HG02678 (cell line): ENCODE results near the gene COG4.
"Not testable (repeated sequence)": the region's sequence is repeated elsewhere in the genome, so short reads cannot be mapped to it uniquely, and the experiment has no call there.

ENCODE experiments used
- ATAC-seq: cut with Tn5 transposase; IDR thresholded peaks from one replicate; pipeline ENCODE4 v1.9.1; 2021; ENCODE audit warnings: mild to moderate bottlenecking, moderate library complexity; ENCODE audit not compliant: unreplicated experiment

The COG4 gene

DNA sequence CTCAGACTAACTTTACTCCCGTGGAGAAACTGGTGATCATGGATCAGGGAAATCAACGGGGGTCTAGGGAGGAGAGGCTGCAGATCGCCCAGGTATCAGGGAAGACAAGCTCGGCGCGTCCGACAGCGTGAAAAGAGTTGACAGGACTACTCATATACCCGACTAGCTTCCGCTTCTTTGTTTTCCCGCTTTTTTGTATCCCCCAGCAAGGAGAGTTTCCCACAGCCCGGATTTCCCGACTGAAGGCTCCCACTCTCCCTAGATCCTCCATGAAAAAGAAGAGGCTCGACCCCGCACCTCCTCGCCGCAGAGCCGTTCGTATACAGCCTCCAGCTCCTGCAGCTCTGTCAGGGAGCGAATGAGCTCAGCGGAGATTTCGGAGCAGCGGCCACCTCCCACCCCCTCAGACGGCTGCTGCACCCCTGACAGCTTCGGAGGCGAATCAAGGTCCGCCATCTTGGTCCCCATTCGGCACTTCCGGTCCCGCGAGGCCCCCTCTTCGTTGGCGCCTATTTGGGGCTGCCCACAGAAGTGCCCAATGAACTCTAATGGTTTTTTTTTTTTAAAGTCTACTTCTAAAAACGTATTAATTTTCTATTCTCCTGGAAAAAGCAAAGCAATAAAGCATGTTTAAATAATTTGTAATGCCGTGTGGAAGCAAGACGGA, at the start of gene COG4:
COG4 (minus strand) TSS at position 479 of the 667 bp plus-strand sequence; CDS start at position 468, 11 bp downstream.
- ATAC-seq: peak; percentile 69

DNA sequence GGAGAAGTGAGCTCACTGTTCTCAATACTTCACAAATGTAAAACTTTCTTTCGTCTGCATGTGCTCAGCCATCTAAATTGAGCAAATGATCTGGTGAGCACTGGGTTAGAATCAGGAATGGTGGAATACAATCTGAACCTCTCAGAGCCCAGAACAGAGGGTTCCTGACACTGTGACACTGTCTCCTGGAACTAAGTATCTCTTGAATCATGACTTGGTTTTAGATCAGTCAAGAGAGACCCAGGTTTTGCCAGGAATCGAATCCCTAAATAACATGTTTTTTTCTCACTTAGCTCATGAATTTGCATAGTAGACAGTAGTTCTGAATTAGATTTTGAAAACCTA, 49.5 kb upstream of the COG4 start:
- ATAC-seq: no peak

DNA sequence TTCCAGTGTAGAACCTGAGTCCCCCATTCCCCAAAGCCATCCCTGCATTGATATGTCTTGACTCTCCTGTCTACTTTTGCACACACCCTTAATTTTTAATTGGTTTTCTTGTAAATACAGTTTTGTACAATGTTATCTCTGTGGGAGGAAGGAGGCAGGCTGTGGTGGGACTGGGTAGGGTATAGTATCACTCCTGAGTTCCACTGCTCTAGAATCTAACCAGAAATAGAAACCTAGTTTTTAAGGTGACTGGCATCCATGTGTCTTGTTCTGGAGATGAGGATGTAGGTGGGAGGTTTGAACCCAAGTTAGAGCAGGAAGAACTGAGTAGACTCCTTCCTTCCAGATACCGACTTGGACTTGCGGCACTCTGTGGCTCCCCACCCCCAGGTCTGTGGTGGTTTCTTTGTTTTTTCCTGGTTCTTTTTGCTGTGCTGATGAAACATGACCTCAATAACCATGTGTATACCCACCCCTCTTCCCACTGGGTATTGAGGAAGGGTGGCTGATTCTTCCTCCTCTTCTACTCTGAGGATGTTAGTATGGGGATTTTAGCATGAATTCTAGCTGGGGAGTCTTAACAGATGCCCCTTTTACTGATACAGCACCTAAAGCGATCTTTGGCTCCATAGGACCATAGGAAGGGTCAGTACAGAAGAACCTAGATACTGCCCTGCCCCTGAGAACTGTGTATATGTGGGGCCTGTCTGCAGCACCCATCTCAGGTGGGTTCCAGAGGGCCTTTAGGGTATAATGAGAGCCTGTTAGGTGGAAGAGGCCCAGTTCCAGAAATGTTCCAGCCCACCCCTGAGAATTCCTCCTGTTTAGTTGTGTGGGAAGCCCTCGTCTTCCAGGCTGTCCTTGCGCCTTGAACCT, 48.9 kb upstream of the COG4 start:
- ATAC-seq: no peak

DNA sequence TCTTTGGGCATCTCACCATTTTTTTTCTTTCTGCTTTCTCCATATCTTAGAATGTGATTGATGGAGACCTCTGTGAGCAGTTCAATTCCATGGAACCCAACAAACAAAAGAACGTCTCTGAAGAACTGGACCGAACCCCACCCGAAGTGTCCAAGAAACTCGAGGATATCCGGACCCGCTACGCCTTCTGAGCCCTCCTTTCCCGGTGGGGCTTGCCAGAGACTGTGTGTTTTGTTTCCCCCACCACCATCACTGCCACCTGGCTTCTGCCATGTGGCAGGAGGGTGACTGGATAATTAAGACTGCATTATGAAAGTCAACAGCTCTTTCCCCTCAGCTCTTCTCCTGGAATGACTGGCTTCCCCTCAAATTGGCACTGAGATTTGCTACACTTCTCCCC, 48.3 kb upstream of the COG4 start:
- no peak for ATAC-seq

DNA sequence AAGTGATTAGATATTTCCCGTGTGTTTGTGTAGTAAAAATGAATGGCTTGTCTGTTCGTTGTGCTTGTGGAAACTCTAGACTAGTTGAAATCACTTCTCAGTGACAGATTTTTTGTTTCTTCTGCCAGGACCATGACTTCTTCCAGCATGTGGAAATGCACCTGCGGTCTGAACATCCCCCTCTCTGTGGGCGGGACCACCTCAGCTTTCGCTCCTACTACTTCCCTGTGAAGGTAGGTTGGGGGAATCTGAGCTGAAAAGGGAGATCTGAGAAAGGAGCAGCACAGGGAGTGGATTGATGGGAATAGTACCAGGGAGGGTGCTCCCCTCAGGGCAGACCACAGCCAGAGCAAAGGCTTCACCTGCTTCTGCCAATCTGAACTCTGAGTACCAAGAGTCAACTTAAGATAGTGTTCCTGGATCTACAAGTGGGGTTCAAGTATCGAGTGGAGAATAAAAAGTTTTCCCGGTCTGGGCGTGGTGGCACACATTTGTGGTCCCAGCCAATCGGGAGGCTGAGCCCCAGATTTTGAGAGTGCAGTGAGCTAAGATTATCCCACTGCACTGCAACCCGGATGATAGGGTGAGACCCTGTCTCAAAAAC, 47.7 kb upstream of the COG4 start:
- no peak for ATAC-seq

DNA sequence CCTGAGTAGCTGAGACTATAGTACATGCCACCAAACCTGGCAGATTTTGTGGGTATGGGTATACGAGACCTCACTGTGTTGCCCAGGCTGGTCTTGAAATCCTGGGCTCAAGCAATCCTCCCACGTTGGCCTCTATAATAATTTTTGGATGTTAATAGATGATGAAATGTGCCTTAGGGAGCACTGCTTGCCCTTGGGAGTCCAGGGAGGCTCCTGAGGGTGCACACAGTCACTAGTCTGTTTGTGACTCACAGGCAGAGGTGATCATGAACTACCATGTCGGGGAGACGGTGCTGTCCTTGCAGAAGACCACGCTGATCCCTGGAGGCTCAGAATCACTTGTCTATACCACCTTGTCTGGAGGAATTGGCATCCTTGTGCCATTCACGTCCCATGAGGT, 46.4 kb upstream of the COG4 start:
- ATAC-seq: no peak

DNA sequence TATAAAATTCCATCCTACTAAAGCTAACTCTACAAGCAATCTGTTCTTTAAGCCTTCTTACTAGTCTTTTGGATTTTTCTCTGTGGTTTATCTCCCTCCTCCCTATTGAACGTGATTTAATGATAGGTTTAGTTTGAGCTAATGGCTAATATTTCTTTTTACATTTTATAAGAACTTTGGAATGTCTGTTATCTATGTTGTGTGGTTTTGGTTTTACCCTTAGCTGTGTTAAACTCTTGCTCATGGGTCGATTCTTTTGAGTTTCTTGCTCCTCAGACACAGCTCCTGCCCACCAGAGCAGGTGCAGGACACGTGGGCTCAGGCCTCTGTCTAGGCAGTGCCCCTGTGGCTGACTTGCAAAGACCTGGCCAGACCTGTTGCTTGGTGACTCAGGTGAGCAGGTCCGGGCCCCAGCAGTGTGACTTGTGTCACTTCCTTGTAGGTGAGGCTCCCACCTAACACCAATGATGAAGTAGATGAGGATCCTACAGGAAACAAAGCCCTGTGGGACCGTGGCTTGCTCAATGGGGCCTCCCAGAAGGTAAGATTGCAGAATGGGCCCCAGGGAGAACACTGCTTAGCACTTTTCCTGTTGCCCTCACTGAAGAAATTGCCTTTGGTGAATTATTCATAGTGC, 45.4 kb upstream of the COG4 start:
- no peak for ATAC-seq

DNA sequence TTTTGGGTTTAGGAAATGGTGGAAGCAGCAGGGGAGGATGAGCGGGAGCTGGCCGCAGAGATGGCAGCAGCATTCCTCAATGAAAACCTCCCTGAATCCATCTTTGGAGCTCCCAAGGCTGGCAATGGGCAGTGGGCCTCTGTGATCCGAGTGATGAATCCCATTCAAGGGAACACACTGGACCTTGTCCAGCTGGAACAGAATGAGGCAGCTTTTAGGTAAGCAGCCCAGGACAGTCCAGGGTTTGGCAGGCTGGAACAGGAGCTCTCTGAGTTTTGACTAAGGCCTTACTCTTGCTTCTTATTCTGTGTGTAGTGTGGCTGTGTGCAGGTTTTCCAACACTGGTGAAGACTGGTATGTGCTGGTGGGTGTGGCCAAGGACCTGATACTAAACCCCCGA, 41.7 kb upstream of the COG4 start:
- ATAC-seq: no peak

DNA sequence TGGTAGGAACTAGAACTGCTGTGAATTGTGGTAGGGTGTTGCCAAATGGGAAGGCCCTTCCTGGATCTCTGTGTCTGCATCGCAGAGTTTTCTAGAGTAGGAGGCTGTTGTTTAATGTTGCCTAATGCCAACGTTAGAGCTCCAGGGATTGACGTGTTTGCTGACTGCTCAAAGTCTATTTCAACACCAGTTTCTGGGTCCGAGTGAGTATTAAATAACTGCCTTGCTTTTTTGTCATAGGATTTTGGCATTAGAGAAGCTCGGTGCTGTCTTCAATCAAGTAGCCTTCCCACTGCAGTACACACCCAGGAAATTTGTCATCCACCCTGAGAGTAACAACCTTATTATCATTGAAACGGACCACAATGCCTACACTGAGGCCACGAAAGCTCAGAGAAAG, 40.3 kb upstream of the COG4 start:
- no peak for ATAC-seq

DNA sequence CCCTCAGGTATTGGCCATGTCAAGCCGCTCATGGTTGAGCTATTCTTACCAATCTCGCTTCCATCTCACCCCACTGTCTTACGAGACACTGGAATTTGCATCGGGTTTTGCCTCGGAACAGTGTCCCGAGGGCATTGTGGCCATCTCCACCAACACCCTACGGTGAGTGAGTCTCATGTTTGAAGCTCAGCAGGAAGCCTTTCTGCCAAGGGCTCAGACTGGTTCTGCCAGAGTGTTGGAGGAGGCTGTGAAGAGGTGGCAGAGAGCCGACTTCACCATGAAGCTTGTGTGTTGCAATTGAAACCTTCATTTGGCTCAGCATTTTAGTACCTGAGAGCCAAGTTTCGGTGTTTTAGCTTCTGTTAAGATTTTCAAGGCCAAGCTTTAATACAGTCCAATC, 38.3 kb upstream of the COG4 start:
- no peak for ATAC-seq

DNA sequence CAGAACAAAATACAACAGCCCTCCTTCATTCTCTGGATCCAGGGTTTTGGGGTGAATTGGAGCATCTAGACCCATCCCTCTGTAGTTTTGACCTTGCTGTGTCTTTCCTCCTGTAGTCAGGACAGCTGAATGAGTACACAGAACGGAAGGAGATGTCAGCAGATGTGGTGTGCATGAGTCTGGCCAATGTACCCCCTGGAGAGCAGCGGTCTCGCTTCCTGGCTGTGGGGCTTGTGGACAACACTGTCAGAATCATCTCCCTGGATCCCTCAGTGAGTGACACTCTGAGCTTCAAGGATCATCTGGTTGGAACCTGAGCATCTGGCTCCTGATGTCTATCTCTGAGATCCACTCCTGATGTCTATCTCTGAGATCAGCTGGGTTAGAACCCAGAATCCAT, 32.7 kb upstream of the COG4 start:
- no peak for ATAC-seq

DNA sequence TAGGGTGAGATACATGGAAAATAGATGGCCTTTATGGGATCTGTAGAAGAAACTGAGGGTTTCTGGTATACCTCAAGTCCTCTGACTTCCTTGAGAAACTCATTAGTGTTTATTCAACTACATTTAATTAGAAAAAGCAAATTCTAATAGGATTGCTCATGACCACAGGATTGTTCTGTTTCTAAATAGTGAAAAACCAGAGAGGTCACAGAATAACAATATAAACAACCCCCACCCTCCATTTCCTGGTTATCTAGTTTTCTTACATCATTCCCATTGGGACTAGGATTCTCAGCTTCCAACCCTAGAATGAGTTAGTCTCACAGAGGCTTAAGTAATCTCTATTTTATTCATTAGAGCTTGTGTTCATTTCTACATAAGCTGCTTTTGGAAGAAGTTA, 30.3 kb upstream of the COG4 start:
- ATAC-seq: no peak

DNA sequence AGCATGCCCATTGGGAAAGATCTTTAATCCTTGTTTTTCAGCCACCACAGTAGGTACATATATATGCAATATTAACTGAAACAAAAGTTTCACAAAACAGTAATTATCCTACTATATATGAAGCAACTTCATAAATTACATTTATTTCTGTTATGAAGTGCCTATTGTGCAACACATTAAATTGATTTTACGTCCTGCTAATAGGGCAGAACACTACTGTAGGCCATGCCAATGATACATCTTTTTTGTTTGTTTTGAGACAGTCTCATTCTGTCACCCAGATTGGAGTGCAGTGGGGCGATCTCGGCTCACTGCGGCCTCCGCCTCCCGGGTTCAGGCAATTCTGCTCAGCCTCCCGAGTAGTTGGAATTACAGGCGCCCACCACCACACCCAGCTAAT, 29.3 kb upstream of the COG4 start:
- ATAC-seq: no peak

DNA sequence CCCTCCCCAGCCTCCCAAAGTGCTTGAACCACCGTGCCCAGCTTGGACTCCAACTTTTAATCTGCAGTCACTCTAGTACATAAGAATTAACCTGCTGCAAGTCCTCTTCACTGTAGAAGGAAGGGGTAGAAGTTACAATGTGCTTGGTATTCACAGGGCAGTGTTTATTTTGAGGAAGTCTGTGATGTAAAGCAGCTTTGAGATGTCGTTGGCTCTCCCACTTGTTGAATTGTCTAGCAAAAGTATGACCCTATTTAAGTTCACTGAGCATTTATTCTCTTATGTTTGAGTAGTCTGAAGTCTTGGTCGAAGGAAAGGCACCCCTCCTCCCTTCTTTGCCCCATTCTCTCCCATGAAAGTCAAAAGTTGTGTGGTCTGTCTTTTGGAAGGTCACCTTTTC, 28.4 kb upstream of the COG4 start:
- ATAC-seq: no peak

DNA sequence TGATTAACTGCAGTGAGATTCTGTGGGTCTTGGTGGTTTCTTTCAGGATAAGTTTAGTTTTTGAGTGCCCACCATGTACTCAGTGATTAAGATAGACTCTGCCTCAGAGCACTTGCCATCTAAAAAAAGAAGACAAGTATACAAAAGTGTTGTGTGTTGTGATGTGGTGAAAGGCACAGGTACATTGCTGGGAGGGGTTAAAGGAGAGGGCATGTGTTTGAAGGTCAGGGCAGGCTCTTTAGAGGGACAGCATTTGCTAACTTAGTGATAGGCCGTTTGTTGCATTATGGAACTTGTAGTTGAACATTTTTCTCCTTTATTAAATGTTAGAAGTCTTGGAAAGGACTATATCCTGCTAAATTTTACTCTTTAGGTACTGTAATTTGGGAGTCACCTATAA, 26.7 kb upstream of the COG4 start:
- no peak for ATAC-seq

DNA sequence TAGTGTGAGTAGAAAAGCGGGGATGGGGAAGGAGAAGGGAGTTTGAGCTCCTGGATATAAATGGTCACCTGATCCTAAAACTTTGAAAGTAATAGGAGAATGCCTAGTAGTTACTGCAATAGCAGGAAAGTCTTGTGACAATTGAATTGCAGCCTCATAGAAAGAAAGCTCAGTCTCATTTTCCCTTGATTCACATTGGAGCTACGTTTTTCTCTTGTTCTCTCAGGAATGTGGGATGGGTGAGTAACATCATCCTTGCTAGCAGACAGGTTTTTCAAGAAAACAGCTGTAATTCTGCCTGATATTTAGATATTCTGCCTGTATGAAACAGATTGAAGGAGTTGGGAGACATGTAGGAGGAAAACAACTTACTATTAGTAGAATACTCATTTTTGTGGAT, 25.6 kb upstream of the COG4 start:
- no peak for ATAC-seq

DNA sequence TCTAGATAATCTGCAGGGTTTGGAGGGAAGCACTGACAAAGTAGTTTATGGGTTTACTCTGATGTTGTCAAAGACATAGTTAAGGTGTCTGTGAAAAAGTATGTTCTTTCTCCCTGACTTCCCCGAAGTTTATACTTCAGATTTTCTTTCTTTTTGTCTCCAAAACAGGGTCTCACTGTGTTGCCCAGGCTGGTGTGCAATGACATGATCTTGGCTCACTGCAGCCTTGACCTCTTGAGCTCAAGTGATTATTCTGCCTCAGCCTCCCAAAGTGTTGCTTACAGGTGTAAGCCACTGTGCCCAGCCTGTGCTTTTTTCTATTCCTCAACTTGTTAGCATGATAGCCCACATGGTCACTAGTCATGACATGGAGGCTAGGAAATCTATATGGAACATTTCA, 21.2 kb upstream of the COG4 start:
- ATAC-seq: no peak

DNA sequence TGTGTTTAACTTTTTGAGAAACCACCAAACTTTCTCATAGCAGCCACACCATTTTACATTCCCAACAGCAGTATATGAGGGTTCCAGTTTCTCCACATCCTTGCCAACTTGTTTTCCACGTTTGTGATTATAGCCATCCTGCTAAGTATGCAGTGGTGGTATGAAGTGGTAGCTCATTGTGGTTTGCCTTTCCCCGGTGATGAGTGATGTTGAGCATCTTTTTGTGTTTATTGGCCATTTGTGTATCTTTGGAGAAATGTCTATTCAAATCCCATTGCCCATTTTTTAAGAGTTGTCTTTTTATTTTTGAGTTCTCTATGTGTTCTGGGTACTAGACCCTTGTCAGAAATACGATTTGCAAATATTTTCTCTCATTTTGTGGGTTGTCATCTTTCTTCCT, 17.6 kb upstream of the COG4 start:
- no peak for ATAC-seq

DNA sequence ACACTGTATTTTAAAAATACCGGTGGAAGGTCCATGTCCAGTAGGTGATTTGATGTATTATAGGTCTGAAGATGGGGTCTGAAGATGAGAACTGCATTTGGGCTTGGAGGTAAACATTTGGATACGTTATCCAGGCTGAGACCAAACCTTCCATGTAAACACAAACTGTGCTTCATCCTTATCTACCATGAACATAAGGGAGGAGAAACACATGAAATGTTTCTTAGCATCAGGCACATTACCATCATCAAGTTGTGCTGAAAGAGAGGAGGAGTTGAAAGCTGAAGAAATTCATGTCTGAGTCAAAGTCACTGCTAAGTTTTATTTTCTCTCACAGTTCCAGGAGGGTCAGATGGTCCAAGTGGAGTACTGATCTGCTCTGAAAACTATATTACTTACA, 11.6 kb upstream of the COG4 start:
- ATAC-seq: no peak

DNA sequence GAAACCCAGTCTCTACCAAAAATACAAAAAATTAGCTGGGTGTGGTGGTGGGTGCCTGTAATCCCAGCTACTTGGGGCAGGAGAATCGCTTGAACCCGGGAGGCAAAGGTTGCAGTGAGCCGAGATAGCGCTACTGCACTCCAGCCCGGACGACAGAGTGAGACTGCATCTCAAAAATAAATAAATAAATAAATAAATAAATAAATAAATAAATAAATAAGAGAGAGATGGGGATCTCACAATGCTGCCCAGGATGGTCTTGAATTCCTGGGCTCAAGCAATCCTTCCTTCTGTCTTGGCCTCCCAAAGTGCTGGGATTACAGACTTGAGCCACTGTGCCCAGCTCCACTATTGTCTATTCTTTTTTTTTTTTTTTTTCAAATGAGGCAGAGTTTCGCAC, 6.6 kb upstream of the COG4 start:
- not testable (repeated sequence) for ATAC-seq

DNA sequence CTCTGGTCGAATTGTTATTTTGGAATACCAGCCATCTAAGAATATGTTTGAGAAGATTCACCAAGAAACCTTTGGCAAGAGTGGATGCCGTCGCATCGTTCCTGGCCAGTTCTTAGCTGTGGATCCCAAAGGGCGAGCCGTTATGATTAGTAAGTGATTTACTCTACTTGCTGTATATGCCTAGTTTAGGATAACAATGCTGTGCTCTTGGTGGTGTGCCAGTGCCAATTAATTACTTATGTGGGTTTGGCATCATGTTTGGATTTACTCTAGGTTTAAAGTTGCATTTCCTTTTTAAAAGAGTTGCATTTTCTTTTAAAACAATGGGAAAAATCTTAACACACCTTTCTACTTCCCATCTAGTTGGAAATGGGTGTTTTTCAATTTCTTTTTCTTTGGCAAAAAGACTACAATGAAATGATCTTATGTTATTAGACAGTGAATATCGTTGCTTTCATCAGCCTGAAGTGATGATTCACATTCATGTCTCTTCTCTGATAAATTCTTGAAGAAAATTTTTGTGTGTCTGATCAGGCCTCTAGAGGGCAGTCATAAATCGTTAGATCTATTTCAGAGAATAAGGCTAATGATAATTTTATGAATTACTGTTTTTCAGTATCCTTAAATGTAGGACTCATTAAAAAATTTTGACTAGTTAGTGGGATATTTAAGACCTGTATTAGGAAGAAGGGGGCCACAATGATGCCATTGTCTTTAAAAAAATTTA, 5.9 kb upstream of the COG4 start:
- no peak for ATAC-seq
